ENCODE measurements around the gene MRPL49.

DNA sequence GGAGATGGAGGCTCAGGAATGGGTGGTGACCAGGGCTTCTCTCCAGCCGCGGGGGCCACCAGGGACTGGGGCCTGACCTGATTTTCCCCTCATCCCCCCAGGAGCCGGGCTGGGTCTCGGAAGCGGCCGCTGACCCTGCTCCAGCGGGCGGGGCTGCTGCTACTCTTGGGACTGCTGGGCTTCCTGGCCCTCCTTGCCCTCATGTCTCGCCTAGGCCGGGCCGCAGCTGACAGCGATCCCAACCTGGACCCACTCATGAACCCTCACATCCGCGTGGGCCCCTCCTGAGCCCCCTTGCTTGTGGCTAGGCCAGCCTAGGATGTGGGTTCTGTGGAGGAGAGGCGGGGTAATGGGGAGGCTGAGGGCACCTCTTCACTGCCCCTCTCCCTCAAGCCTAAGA is 34.3 kb upstream of the MRPL49 start:
- TF ChIP-seq CTCF (IDR thresholded peaks at IDR 0.05) (no peak), EZH2 (IDR thresholded peaks at IDR 0.05; ENCODE audit: borderline replicate concordance, insufficient read depth, low read depth, low read length, poor library complexity, severe bottlenecking) (no peak)

All from B cell (primary cell).